Suppressor macrophage treated with lipopolysaccharide for 4 hours (primary cell): ENCODE measurements around the gene GAL.

ENCODE experiments used
- DNase-seq: peaks from one replicate; pipeline ENCODE4 v3.0.0-alpha.2; 2020

GAL gene

GRCh38 chr11:68683121-68683520, 1.2 kb upstream of the GAL start:
- peak; percentile 44 for DNase-seq

- no peak for DNase-seq
Measured at GRCh38 chr11:68683536-68684384, 584 bp upstream of the GAL start.

GRCh38 chr11:68685656-68686380, 1.5 kb downstream of the GAL start:
- DNase-seq: no peak

GRCh38 chr11:68686486-68686885, 2.1 kb downstream of the GAL start:
- DNase-seq: no peak

GRCh38 chr11:68687311-68687710, 3.0 kb downstream of the GAL start:
- no peak for DNase-seq

GRCh38 chr11:68687986-68688385, 3.6 kb downstream of the GAL start:
- no peak for DNase-seq

GRCh38 chr11:68688881-68689280, 4.5 kb downstream of the GAL start:
- no peak for DNase-seq

- DNase-seq: no peak
Measured at GRCh38 chr11:68689737-68690625, 5.6 kb downstream of the GAL start.

GRCh38 chr11:68690671-68691401, 6.5 kb downstream of the GAL start:
- DNase-seq: no peak

GRCh38 chr11:68691402-68691784, 7.0 kb downstream of the GAL start:
- no peak for DNase-seq

- DNase-seq: no peak
Measured at GRCh38 chr11:68692115-68692514, 7.8 kb downstream of the GAL start.

GRCh38 chr11:68692871-68693483, 8.6 kb downstream of the GAL start:
- no peak for DNase-seq

- DNase-seq: no peak
Measured at GRCh38 chr11:68693484-68693882, 9.1 kb downstream of the GAL start.

- DNase-seq: peak; percentile 40
Measured at GRCh38 chr11:68694431-68695297, 10.3 kb downstream of the GAL start.

- DNase-seq: no peak
Measured at GRCh38 chr11:68695531-68695930, 11.2 kb downstream of the GAL start.

- no peak for DNase-seq
Measured at GRCh38 chr11:68698993-68699392, 14.6 kb downstream of the GAL start.

- no peak for DNase-seq
Measured at GRCh38 chr11:68704887-68705286, 20.5 kb downstream of the GAL start.

- DNase-seq: no peak
Measured at GRCh38 chr11:68707527-68707926, 23.2 kb downstream of the GAL start.

GRCh38 chr11:68709062-68709461, 24.7 kb downstream of the GAL start:
- DNase-seq: peak; percentile 35

- no peak for DNase-seq
Measured at GRCh38 chr11:68710409-68710808, 26.1 kb downstream of the GAL start.

GRCh38 chr11:68711114-68711513, 26.8 kb downstream of the GAL start:
- DNase-seq: no peak
